OCI-LY1 (cell line): Measurements from ENCODE around the gene ARL15.

Source experiments
- EZH2 ChIP-seq: fragments of 200-600 bp; sonication (generic), shearing (Covaris generic); IDR thresholded peaks from 2 replicates; pipeline ENCODE4 v1.8.0; 2017; ENCODE audit warnings: borderline replicate concordance, mixed run types, mild to moderate bottlenecking, antibody characterized with exemption, low read length, moderate library complexity, mixed read lengths
- TF ChIP-seq, protein P1 (sequence below): fragments of 200-600 bp; sonication (generic), shearing (Covaris generic); IDR thresholded peaks from 2 replicates; pipeline ENCODE4 v1.5.1; 2017; ENCODE audit warnings: mild to moderate bottlenecking, antibody characterized with exemption, low read length, moderate library complexity, mixed read lengths

- TF ChIP-seq, protein P1, sequence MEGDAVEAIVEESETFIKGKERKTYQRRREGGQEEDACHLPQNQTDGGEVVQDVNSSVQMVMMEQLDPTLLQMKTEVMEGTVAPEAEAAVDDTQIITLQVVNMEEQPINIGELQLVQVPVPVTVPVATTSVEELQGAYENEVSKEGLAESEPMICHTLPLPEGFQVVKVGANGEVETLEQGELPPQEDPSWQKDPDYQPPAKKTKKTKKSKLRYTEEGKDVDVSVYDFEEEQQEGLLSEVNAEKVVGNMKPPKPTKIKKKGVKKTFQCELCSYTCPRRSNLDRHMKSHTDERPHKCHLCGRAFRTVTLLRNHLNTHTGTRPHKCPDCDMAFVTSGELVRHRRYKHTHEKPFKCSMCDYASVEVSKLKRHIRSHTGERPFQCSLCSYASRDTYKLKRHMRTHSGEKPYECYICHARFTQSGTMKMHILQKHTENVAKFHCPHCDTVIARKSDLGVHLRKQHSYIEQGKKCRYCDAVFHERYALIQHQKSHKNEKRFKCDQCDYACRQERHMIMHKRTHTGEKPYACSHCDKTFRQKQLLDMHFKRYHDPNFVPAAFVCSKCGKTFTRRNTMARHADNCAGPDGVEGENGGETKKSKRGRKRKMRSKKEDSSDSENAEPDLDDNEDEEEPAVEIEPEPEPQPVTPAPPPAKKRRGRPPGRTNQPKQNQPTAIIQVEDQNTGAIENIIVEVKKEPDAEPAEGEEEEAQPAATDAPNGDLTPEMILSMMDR = no peak
- no peak for TF ChIP-seq EZH2
Observed at GRCh38 chr5:54311176-54311677, 854 bp upstream of the ARL15 start.
